Measurements from ENCODE around the gene AFF2. TPM values are rescaled to one million over a fixed set of nuclear protein-coding genes. Genes with fewer than 3 reads are reported as not detected.
A peak's percentile ranks its signal among the peaks of the same experiment; 100 is the strongest.

The AFF2 gene
- total and polyA plus RNA-seq, 3 donors from 2014 or later, result 4.7 to 28.1 (median 21.3) TPM

DNA sequence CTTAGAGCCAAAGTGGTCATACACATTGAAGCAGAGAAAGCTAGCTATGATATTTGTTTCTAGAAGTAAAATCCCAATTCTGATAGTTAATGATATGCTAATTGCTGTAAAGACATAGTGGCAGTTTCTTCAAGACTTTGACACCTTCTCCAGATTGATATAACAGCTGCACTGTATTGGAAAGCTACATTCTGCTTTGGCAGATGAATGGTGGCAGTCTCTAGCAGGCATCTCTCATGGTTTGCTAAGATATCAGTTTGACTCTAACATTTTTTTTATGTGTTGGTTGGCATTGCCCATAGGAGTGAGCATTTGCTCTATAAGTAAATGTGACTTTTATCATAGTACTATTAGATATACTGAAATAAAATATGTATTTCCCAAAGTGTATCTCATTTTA lies 128.2 kb downstream of the AFF2 start:
- Histone ChIP-seq H3K4me3 (no peak overlapping the region), H3K4me1 (no peaks in the 10 kb centered on the region), H3K27me3 (no peaks in the 10 kb centered on the region), H3K9me3 (no peaks in the 10 kb centered on the region), H3K36me3 (ENCODE audit: low read depth, missing control alignments) (no peaks in the 10 kb centered on the region), H3K27ac (no peak overlapping the region)
- intact Hi-C loops (cut with DNase I; ENCODE audit: low total_unique reads), result no loop called here
- TF ChIP-seq, protein P1, sequence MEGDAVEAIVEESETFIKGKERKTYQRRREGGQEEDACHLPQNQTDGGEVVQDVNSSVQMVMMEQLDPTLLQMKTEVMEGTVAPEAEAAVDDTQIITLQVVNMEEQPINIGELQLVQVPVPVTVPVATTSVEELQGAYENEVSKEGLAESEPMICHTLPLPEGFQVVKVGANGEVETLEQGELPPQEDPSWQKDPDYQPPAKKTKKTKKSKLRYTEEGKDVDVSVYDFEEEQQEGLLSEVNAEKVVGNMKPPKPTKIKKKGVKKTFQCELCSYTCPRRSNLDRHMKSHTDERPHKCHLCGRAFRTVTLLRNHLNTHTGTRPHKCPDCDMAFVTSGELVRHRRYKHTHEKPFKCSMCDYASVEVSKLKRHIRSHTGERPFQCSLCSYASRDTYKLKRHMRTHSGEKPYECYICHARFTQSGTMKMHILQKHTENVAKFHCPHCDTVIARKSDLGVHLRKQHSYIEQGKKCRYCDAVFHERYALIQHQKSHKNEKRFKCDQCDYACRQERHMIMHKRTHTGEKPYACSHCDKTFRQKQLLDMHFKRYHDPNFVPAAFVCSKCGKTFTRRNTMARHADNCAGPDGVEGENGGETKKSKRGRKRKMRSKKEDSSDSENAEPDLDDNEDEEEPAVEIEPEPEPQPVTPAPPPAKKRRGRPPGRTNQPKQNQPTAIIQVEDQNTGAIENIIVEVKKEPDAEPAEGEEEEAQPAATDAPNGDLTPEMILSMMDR (IDR thresholded peaks at IDR 0.05), result no peak
- no peak for TF ChIP-seq POLR2A (IDR thresholded peaks at IDR 0.05)
- DNase-seq, result no peak

GRCh38 chrX:148629434-148629833 lies 129.0 kb downstream of the AFF2 start:
- TF ChIP-seq POLR2A (IDR thresholded peaks at IDR 0.05), result no peak
- TF ChIP-seq, protein P1 (IDR thresholded peaks at IDR 0.05), result no peak
- Histone ChIP-seq H3K27me3 (no peaks in the 10 kb centered on the region), H3K27ac (no peak overlapping the region), H3K4me3 (no peak overlapping the region), H3K36me3 (ENCODE audit: low read depth, missing control alignments) (no peaks in the 10 kb centered on the region), H3K9me3 (no peaks in the 10 kb centered on the region), H3K4me1 (no peaks in the 10 kb centered on the region)
- intact Hi-C loops (cut with DNase I; ENCODE audit: low total_unique reads), result no loop called here
- DNase-seq, result peak; percentile 62
- WGBS, 2 donors, result 38 to 59% methylated on average over 1 to 2 of the region's 2 CpGs

GRCh38 chrX:148632444-148632843 lies 132.0 kb downstream of the AFF2 start:
- TF ChIP-seq, protein P1 (IDR thresholded peaks at IDR 0.05), result no peak
- TF ChIP-seq POLR2A (IDR thresholded peaks at IDR 0.05), result no peak
- Histone ChIP-seq H3K36me3 (ENCODE audit: low read depth, missing control alignments) (no peaks in the 10 kb centered on the region), H3K27ac (no peak overlapping the region), H3K9me3 (no peaks in the 10 kb centered on the region), H3K27me3 (no peaks in the 10 kb centered on the region), H3K4me1 (no peaks in the 10 kb centered on the region), H3K4me3 (no peak overlapping the region)
- intact Hi-C loops (cut with DNase I; ENCODE audit: low total_unique reads), result no loop called here
- no peak for DNase-seq
- 74 to 88% methylated on average over 2 of the region's 2 CpGs for WGBS, 2 donors

DNA sequence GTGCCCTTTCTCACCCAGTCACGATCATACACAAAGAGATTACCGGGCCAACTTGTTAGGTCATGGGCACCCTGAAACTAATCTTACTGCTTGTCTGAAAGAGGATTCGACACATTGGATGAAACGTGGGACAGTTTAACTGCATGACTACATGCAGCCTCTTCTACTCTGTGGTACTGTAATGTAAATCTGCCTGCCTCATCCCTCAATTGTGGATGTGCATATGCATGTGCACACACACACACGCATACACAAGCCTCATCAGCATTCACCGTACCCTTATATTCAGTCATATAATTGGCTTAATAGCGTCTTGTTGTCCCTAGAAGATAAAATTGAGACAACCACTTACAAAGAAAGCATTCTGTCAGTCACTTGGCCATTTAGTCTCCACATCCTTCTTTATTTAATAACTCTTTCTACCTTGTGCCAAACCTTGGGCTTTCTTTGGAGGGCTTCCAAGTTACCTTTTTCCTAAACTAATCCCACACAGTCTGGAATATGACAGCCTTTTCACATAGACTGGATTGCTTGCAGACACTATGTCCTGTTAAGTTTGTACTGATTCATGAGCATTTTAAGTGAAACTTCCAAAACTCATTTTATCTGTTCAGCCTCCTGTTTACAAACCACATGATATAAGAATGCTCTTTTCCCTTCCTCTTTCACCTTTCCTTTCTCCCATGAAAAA lies 132.9 kb downstream of the AFF2 start:
- WGBS, 2 donors, result 81 to 85% methylated on average over 7 of the region's 7 CpGs
- H3K9me3 ChIP-seq, result no peaks in the 10 kb centered on the region
- H3K27me3 ChIP-seq, result no peaks in the 10 kb centered on the region
- no peak overlapping the region for H3K4me3 ChIP-seq
- TF ChIP-seq, protein P1 (IDR thresholded peaks at IDR 0.05), result no peak
- TF ChIP-seq POLR2A (IDR thresholded peaks at IDR 0.05), result no peak
- intact Hi-C loops (cut with DNase I; ENCODE audit: low total_unique reads), result no loop called here
- H3K27ac ChIP-seq, result no peak overlapping the region
- no peaks in the 10 kb centered on the region for H3K36me3 ChIP-seq (ENCODE audit: low read depth, missing control alignments)
- DNase-seq, result no peak
- no peaks in the 10 kb centered on the region for H3K4me1 ChIP-seq

DNA sequence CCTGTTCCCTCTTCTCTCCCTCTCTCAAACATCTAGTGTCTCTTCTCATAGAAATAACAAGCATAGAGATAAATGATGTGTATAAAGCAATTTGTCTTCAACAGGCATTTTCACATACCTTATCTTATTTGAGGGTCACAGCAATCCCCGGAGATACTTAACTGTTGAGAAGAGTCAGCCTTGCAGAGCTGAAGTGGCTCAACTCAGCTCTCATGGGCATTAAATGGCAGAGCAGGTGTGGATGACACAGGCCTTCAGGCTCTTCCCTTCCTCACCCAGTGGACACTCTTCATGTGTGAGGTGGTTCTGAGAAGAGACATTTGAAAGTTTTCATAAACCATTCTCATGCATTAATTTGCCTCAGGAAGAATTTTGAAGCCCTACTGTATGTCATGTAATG lies 134.2 kb downstream of the AFF2 start:
- Histone ChIP-seq H3K4me1 (no peaks in the 10 kb centered on the region), H3K4me3 (no peak overlapping the region), H3K27ac (no peak overlapping the region), H3K9me3 (no peaks in the 10 kb centered on the region), H3K27me3 (no peaks in the 10 kb centered on the region), H3K36me3 (ENCODE audit: low read depth, missing control alignments) (no peaks in the 10 kb centered on the region)
- no peak for TF ChIP-seq POLR2A (IDR thresholded peaks at IDR 0.05)
- TF ChIP-seq, protein P1 (IDR thresholded peaks at IDR 0.05), result no peak
- no peak for DNase-seq
- WGBS, 2 donors, result 67 to 83% methylated on average over 1 of the region's 1 CpG
- intact Hi-C loops (cut with DNase I; ENCODE audit: low total_unique reads), result no loop called here

All from testis (tissue), 3 donors.